Panc1 (cell line): Measurements from ENCODE around the gene DDX3Y. TPM values are rescaled to one million over a fixed set of nuclear protein-coding genes. Genes with fewer than 3 reads are reported as not detected.

Experiments used
- ATAC-seq: fragments of 200-7000 bp; cut with Tn5 transposase; 2 replicates; pipeline ENCODE4 v1.9.1; 2020; ENCODE audit warnings: mild to moderate bottlenecking, moderate library complexity
- Bru-seq: library from RNA; stranded (reverse); fragments of 400-500 nt; gene quantifications from one replicate; lab custom pipeline; 2021; lab: Mats Ljungman, UMichigan
- BruChase-seq, 2 experiments: library from RNA; stranded (reverse); fragments of 400-500 nt; gene quantifications; one replicate each; lab custom pipeline; 2021; lab: Mats Ljungman, UMichigan
- BruUV-seq: library from RNA; stranded (reverse); fragments of 400-500 nt; replicated peaks from 2 replicates; lab custom pipeline; 2021; lab: Mats Ljungman, UMichigan
- CTCF ChIA-PET: fragments of 300-600 bp; sonication (Branson Sonifier 250); formaldehyde crosslinking; loops from one replicate; lab custom pipeline; 2022; ENCODE audit warnings: antibody characterized with exemption; lab: Charles Lee
- POLR2A ChIA-PET: fragments of 300-600 bp; sonication (Branson Sonifier 250); formaldehyde crosslinking; loops from one replicate; lab custom pipeline; 2022; ENCODE audit warnings: antibody characterized with exemption; lab: Charles Lee
- DNase-seq: peaks from one replicate; pipeline ENCODE4 v3.0.0-alpha.2; 2010; ENCODE audit warnings: low read depth, low spot score
- H3K27ac ChIP-seq: 2 replicates; pipeline ENCODE4 v1.5.1; 2011; ENCODE audit warnings: mild to moderate bottlenecking, low read length, inconsistent platforms
- H3K27me3 ChIP-seq: fragments of 200-500 bp; sonication (Bioruptor generic); 2 replicates; pipeline ENCODE4 v1.6.0; 2014; ENCODE audit warnings: low read length, inconsistent platforms; ENCODE audit not compliant: control insufficient read depth, insufficient read depth
- H3K36me3 ChIP-seq: fragments of 200-500 bp; sonication (Bioruptor generic); 2 replicates; pipeline ENCODE4 v1.5.1; 2014; ENCODE audit warnings: inconsistent platforms, mild to moderate bottlenecking, low read length, moderate library complexity; ENCODE audit not compliant: control insufficient read depth, insufficient read depth
- H3K4me1 ChIP-seq: 2 replicates; pipeline ENCODE4 v1.5.1; 2011; ENCODE audit warnings: inconsistent platforms, mild to moderate bottlenecking, low read length, moderate library complexity; ENCODE audit not compliant: control insufficient read depth, insufficient read depth
- H3K4me3 ChIP-seq, 2 experiments: 2 replicates each; pipeline ENCODE4 v1.5.1; 2011 to 2012; ENCODE audit warnings: low read depth in 2 of 2, low read length in 2 of 2, mild to moderate bottlenecking in 2 of 2, inconsistent platforms in 1 of 2, moderate library complexity in 1 of 2
- H3K9me3 ChIP-seq: fragments of 200-500 bp; sonication (Bioruptor generic); 2 replicates; pipeline ENCODE4 v1.5.1; 2014; ENCODE audit warnings: low read depth, mild to moderate bottlenecking, inconsistent platforms, low read length, moderate library complexity; ENCODE audit not compliant: control insufficient read depth, insufficient read depth
- POLR2AphosphoS5 ChIP-seq: IDR thresholded peaks from 2 replicates; pipeline ENCODE4 v1.6.1; 2012; ENCODE audit warnings: mild to moderate bottlenecking, low read depth, low read length, moderate library complexity
- SIN3A ChIP-seq: IDR thresholded peaks from 2 replicates; pipeline ENCODE4 v1.6.1; 2012; ENCODE audit warnings: low read depth, mild to moderate bottlenecking, low read length, moderate library complexity, borderline replicate concordance; ENCODE audit not compliant: insufficient read depth
- TCF7L2 ChIP-seq: IDR thresholded peaks from 2 replicates; pipeline ENCODE4 v1.6.1; 2011; ENCODE audit warnings: mild to moderate bottlenecking, low read depth, low read length, inconsistent platforms
- in situ Hi-C: cut with HindIII; loops from 2 replicates; pipeline ENCODE4 v1.10.0; 2016; ENCODE audit warnings: low sequenced_read_pairs, low pct_unique_long_range_greater_than_20kb
- intact Hi-C: fragments of 100-400 bp; cut with micrococcal nuclease; formaldehyde crosslinking; loops from one replicate; pipeline ENCODE4 v1.10.0; 2022; ENCODE audit not compliant: unreplicated experiment
- long read RNA-seq: library from polyadenylated mRNA; unstranded; transcript quantifications from one replicate; pipeline ENCODE4 v2.0.0, GENCODE V29; 2021; ENCODE audit not compliant: unreplicated experiment
- polyA plus RNA-seq: library from polyadenylated mRNA; unstranded; fragments of >200 nt; gene quantifications from one replicate; pipeline ENCODE4 v1.2.1, GENCODE V29; 2012; ENCODE audit warnings: missing spikeins; ENCODE audit not compliant: insufficient read length
- total RNA-seq: library from RNA; stranded (reverse); gene quantifications from one replicate; pipeline ENCODE4 v1.2.1, GENCODE V29; 2021; ENCODE audit not compliant: unreplicated experiment
- TF ChIP-seq, protein P1 (sequence below), 2 experiments: IDR thresholded peaks; 2 replicates each; pipeline ENCODE4 v1.6.1; 2011 to 2012; ENCODE audit warnings: low read depth in 2 of 2, control low read depth in 1 of 2, low read length in 1 of 2, mild to moderate bottlenecking in 1 of 2, moderate library complexity in 1 of 2; ENCODE audit not compliant: insufficient read depth in 1 of 2
- TF ChIP-seq, protein P2 (sequence below): fragments of 450-650 bp; IDR thresholded peaks from 2 replicates; pipeline ENCODE4 v1.5.1; 2017; ENCODE audit warnings: mild to moderate bottlenecking

DDX3Y gene
- total RNA-seq (0.08 TPM), Bru-seq, nascent RNA (percentile 22 among the genes with signal in this experiment), BruChase-seq, experiment 1, labeled RNA remaining after a 2-hour chase (percentile 17 among the genes with signal in this experiment), BruChase-seq, experiment 2, labeled RNA remaining after a 6-hour chase (percentile 15 among the genes with signal in this experiment)
- not detected for polyA plus RNA-seq
- long read RNA-seq, result 0 reads

DNA sequence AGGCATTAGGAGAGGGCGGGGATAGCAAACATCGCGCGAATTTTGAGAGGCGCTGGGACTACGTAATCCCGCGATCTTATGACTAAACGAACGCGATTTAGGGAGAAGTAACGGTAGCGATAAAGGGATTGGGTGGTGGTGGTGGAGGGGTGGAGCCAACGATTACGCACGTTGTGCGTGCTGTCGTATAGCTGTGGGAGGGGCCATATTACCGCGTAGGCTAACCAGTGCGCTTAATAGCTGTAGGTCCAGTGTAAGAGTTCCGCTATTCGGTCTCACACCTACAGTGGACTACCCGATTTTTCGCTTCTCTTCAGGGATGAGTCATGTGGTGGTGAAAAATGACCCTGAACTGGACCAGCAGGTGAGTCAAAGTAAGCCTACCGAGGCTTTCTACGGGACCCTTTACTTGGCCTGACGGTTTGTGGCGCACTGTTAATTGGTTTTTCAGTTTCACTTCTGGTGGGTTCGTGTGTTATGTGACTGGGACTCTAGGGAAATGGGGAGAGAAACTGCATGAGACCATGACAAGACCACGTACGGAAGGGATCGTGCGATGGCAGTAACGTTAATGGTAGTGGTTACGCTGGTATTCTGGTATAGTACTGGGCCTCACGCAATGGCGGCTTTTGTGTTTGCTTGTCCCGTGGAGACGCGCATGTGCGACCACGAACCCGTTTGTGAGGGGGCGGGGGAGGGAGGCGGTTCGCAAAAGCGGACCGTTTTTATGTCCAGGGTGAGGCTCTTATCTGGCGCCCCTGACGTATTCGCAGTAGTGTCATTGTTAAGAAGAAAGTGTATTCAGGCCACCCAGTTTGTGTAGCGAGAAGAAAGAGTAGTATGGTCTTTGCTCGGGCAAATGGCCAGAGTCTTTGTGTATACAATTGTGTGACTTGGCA lies at the start of gene DDX3Y:
Gene DDX3Y, plus strand, starts transcription at position 251 of the 899 bp plus-strand sequence. Its CDS starts 69 bp downstream, at position 320.
- intact Hi-C loops (no loop called here), in situ Hi-C loops (no loop called here)
- H3K9me3 ChIP-seq, result no peaks in the 10 kb centered on the region
- TF ChIP-seq, protein P1, sequence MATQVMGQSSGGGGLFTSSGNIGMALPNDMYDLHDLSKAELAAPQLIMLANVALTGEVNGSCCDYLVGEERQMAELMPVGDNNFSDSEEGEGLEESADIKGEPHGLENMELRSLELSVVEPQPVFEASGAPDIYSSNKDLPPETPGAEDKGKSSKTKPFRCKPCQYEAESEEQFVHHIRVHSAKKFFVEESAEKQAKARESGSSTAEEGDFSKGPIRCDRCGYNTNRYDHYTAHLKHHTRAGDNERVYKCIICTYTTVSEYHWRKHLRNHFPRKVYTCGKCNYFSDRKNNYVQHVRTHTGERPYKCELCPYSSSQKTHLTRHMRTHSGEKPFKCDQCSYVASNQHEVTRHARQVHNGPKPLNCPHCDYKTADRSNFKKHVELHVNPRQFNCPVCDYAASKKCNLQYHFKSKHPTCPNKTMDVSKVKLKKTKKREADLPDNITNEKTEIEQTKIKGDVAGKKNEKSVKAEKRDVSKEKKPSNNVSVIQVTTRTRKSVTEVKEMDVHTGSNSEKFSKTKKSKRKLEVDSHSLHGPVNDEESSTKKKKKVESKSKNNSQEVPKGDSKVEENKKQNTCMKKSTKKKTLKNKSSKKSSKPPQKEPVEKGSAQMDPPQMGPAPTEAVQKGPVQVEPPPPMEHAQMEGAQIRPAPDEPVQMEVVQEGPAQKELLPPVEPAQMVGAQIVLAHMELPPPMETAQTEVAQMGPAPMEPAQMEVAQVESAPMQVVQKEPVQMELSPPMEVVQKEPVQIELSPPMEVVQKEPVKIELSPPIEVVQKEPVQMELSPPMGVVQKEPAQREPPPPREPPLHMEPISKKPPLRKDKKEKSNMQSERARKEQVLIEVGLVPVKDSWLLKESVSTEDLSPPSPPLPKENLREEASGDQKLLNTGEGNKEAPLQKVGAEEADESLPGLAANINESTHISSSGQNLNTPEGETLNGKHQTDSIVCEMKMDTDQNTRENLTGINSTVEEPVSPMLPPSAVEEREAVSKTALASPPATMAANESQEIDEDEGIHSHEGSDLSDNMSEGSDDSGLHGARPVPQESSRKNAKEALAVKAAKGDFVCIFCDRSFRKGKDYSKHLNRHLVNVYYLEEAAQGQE (IDR thresholded peaks at IDR 0.05; ENCODE audit: insufficient read depth in 1 of 2, low read depth in 2 of 2, low read length in 1 of 2), result no peak
- TF ChIP-seq, protein P2, sequence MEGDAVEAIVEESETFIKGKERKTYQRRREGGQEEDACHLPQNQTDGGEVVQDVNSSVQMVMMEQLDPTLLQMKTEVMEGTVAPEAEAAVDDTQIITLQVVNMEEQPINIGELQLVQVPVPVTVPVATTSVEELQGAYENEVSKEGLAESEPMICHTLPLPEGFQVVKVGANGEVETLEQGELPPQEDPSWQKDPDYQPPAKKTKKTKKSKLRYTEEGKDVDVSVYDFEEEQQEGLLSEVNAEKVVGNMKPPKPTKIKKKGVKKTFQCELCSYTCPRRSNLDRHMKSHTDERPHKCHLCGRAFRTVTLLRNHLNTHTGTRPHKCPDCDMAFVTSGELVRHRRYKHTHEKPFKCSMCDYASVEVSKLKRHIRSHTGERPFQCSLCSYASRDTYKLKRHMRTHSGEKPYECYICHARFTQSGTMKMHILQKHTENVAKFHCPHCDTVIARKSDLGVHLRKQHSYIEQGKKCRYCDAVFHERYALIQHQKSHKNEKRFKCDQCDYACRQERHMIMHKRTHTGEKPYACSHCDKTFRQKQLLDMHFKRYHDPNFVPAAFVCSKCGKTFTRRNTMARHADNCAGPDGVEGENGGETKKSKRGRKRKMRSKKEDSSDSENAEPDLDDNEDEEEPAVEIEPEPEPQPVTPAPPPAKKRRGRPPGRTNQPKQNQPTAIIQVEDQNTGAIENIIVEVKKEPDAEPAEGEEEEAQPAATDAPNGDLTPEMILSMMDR, result no peak
- TF ChIP-seq POLR2AphosphoS5 (no peak), TCF7L2 (no peak), SIN3A (no peak)
- H3K27ac ChIP-seq, result no peak within 1 kb of the TSS
- no peak for DNase-seq
- no TSS peak for BruUV-seq
- H3K36me3 ChIP-seq, result no peaks in the 10 kb centered on the region
- no peaks in the 10 kb centered on the region for H3K4me1 ChIP-seq
- CTCF ChIA-PET, result no interaction called here
- H3K27me3 ChIP-seq, result no peaks in the 10 kb centered on the region
- POLR2A ChIA-PET, result no interaction called here
- no peak for ATAC-seq
- H3K4me3 ChIP-seq, result no peak within 1 kb of the TSS

DNA sequence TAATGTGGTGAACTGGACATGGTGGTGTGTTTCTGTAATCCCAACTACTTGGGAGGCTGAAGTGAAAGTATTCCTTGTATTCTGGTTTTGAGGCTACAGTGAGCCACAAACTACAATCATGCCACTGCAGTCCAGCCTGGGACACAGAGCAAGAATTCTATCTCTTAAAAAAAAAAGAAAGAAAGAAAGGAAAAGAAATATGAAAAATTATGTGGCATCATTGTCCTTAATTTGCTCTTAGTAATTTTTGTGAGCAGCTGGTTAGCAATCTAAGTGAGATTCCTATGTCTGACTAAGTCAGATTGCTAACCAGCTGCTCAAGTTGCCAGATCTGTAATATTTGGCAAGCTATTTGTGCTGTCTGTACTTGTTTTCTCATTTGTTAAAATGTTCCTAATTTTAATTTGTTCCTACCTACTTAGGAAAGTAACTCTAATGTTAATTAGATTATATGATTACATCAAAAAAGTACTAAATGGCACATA lies 48.8 kb upstream of the DDX3Y start:
- TF ChIP-seq TCF7L2 (no peak), SIN3A (no peak), POLR2AphosphoS5 (no peak)
- TF ChIP-seq, protein P1 (IDR thresholded peaks at IDR 0.05; ENCODE audit: insufficient read depth in 1 of 2, low read depth in 2 of 2, low read length in 1 of 2), result no peak
- TF ChIP-seq, protein P2, result no peak
- no peak overlapping the region for H3K27ac ChIP-seq
- ATAC-seq, result no peak
- H3K4me1 ChIP-seq, result no peaks in the 10 kb centered on the region
- no peaks in the 10 kb centered on the region for H3K36me3 ChIP-seq
- H3K4me3 ChIP-seq, result no peak overlapping the region
- BruUV-seq, result no TSS peak
- DNase-seq, result no peak
- in situ Hi-C loops (no loop called here), intact Hi-C loops (no loop called here)
- no peaks in the 10 kb centered on the region for H3K9me3 ChIP-seq
- ChIA-PET CTCF (no interaction called here), POLR2A (no interaction called here)
- no peaks in the 10 kb centered on the region for H3K27me3 ChIP-seq
